Stimulated activated CD8-positive, alpha-beta memory T cell treated with anti-CD3 and anti-CD28 coated beads, Interleukin-2, amount 100 ng/mL, for 1 hour (primary cell): ENCODE results near the gene SLC15A5.

Experiments
- DNase-seq, 2 donors: peaks; one replicate each; pipeline ENCODE4 v3.0.0-alpha.2; 2020; ENCODE audit warnings: low read depth in 2 of 2

SLC15A5 gene

GRCh38 chr12:16261944-16262475 lies 15.5 kb downstream of the SLC15A5 start:
- no peak for DNase-seq

- DNase-seq, result no peak
These were observed 17.3 kb downstream of the SLC15A5 start for GRCh38 chr12:16260206-16260605.

- no peak for DNase-seq
These were observed 18.5 kb downstream of the SLC15A5 start for GRCh38 chr12:16258963-16259362.

- DNase-seq, result no peak
These were observed 31.2 kb downstream of the SLC15A5 start for GRCh38 chr12:16246264-16246663.

GRCh38 chr12:16245209-16245608 lies 32.3 kb downstream of the SLC15A5 start:
- DNase-seq, result no peak

GRCh38 chr12:16243487-16244412 lies 33.7 kb downstream of the SLC15A5 start:
- DNase-seq, result no peak

- DNase-seq, result no peak
These were observed 36.1 kb downstream of the SLC15A5 start for GRCh38 chr12:16241346-16241745.

- no peak for DNase-seq
These were observed 38.8 kb downstream of the SLC15A5 start for GRCh38 chr12:16238661-16239060.

- DNase-seq, result no peak
These were observed 47.8 kb downstream of the SLC15A5 start for GRCh38 chr12:16229676-16230075.

GRCh38 chr12:16228067-16228466 lies 49.4 kb downstream of the SLC15A5 start:
- no peak for DNase-seq

- DNase-seq, result no peak
These were observed 51.8 kb downstream of the SLC15A5 start for GRCh38 chr12:16225692-16226091.

- no peak for DNase-seq
These were observed 53.3 kb downstream of the SLC15A5 start for GRCh38 chr12:16224196-16224595.

GRCh38 chr12:16221776-16222175 lies 55.7 kb downstream of the SLC15A5 start:
- no peak for DNase-seq

- no peak for DNase-seq
These were observed 57.4 kb downstream of the SLC15A5 start for GRCh38 chr12:16220120-16220519.

- no peak for DNase-seq
These were observed 58.3 kb downstream of the SLC15A5 start for GRCh38 chr12:16218934-16219751.

GRCh38 chr12:16218234-16218633 lies 59.3 kb downstream of the SLC15A5 start:
- no peak for DNase-seq

GRCh38 chr12:16211731-16212130 lies 65.8 kb downstream of the SLC15A5 start:
- no peak for DNase-seq

- no peak for DNase-seq
These were observed 78.6 kb downstream of the SLC15A5 start for GRCh38 chr12:16198884-16199283.

- DNase-seq, result no peak
These were observed 79.9 kb downstream of the SLC15A5 start for GRCh38 chr12:16197600-16197999.

- DNase-seq, result no peak
These were observed 87.6 kb downstream of the SLC15A5 start for GRCh38 chr12:16189849-16190248.

- no peak for DNase-seq
These were observed 89.8 kb downstream of the SLC15A5 start for GRCh38 chr12:16187660-16188059.

- no peak for DNase-seq
These were observed 92.8 kb downstream of the SLC15A5 start for GRCh38 chr12:16184681-16185080.
